Measurements from ENCODE around the gene UNG. TPM values are rescaled to one million over a fixed set of nuclear protein-coding genes. Genes with fewer than 3 reads are reported as not detected.

Gene UNG
- total RNA-seq, 1 experiment from 2014 or later = 30.5 TPM

DNA sequence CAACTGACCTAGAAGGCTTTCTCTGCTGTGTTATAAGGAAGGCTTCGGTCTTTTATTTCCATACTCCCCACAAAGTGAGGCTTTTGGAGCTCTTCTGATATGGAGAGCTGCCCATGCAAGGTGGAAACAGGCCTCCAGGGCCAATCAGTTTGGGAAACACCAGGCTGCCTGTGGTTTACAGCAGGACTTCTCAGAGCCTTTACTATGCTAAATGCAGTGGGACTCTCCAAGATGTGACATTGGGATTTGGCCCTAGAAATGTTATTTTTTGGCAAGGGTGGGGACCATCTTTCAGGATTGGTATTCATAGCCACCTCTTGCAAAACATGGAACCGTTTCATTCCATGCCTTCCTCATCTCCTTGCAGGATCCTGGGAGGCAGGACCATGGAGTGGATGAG, 22.7 kb downstream of the UNG start:
- no peaks in the 10 kb centered on the region for H3K4me1 ChIP-seq (replicated peaks)
- no peaks in the 10 kb centered on the region for H3K9me3 ChIP-seq (replicated peaks)
- H3K27me3 ChIP-seq (replicated peaks) = no peaks in the 10 kb centered on the region
- H3K36me3 ChIP-seq = no peaks in the 10 kb centered on the region
- no peak for DNase-seq (ENCODE audit: low read depth in 1 of 2, low spot score in 2 of 2)
- no peak overlapping the region for H3K4me3 ChIP-seq
- no peak overlapping the region for H3K27ac ChIP-seq

DNA sequence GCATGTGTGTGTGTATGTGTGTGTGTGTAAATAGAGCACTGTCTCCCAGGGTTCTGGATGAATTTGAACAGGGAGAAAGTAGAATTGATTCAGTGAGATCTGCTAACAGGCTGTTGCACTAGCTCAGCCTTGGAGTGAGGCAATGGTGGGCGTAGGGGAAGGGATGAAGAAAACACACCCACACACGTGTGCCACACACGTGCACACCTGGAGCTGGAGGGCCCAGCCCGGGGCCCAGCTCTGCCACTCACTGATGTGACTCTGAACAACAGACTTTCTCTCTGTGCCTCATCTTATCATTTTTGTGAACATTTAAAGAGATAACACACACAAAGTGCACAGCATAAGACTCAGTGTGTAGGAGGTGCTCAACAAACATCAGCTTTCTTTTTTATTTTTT, 23.2 kb downstream of the UNG start:
- no peak for DNase-seq (ENCODE audit: low read depth in 1 of 2, low spot score in 2 of 2)
- Histone ChIP-seq H3K27ac (no peak overlapping the region), H3K27me3 (replicated peaks) (no peaks in the 10 kb centered on the region), H3K4me3 (no peak overlapping the region), H3K4me1 (replicated peaks) (no peaks in the 10 kb centered on the region), H3K9me3 (replicated peaks) (no peaks in the 10 kb centered on the region), H3K36me3 (no peaks in the 10 kb centered on the region)

DNA sequence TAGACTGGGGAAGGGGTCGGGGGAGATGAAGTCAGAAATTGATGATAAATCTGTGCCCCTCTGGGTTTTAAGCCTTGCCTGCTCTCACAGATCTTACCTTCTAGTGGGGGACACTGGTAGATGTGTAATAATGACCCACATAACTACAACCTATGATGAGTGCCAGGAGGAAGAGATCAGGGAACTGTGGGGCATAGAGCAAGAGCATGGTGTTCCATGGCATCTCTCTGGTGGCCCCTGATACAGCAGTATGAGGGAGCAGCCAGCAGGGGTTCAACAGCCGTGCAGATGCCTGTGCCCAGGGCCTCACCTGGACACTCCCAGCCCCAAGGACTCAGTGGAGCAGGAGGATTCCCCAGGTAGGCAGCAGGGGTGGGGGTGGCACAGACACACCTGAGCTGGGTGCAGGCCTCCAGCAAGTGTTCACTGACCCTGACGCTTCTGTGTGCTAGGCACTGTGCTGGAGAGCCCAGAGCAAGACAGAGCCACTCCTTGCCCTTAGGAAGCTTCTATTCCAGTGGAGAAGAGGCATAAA, 24.0 kb downstream of the UNG start:
- Histone ChIP-seq H3K4me3 (no peak overlapping the region), H3K9me3 (replicated peaks) (no peaks in the 10 kb centered on the region), H3K36me3 (no peaks in the 10 kb centered on the region), H3K27ac (no peak overlapping the region), H3K27me3 (replicated peaks) (no peaks in the 10 kb centered on the region), H3K4me1 (replicated peaks) (no peaks in the 10 kb centered on the region)
- DNase-seq (ENCODE audit: low read depth in 1 of 2, low spot score in 2 of 2) = no peak

DNA sequence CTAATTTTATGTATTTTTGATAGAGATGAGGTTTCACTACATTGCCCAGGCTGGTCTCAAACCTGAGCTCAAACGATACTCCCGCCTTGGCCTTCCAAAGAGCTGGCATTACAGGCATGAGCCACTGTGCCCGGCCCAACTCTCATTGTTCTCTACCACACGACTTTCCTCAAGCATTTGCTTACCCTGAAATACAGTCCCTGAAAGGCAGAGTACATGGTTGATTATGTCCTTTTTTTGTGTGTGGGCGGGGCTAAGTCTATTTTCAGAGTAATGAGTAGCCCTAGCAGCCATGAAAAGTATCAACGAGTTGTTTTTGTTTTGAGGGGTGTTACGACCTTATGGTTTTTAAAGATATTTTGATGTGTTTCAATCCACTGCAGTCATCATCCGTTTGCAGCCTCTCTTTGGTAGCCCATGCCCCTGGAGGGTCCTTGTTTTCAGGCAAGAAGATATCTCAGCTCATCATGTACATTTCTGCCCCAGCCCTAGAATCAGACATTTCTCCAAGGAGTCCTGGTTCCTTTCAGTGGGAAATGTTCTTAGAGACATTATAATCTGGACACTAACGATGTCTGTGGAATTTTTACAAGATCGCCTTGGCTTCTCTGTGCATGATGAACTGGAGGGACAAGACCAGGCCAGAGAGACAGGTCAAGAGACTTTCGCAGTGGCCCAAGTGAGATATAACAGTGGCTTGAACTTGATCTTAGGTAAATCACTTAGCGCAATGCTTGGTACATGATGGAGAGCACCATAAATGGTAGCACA, 27.7 kb downstream of the UNG start:
- Histone ChIP-seq H3K4me1 (replicated peaks) (no peaks in the 10 kb centered on the region), H3K9me3 (replicated peaks) (no peaks in the 10 kb centered on the region), H3K27me3 (replicated peaks) (no peaks in the 10 kb centered on the region), H3K4me3 (no peak overlapping the region), H3K27ac (no peak overlapping the region), H3K36me3 (no peaks in the 10 kb centered on the region)
- DNase-seq (ENCODE audit: low read depth in 1 of 2, low spot score in 2 of 2) = no peak

DNA sequence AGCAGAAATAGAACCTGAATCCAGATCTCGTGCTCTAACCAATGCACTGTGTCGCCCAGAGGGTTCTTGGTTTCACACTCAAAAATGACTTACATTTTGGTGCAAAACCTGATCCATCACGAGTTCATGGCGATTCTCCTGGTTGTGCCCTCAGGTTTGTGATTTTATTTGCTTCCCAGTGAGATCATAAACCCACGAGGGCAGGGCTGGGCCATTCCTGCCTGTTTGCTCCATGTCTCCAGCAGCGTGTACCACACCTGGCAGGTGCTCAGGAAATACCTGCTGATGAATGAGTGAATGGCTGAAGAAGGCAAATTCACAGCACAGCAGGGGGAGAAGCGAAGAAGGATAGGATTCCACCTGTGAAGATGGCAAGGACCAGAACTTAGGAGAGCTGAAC, 28.4 kb downstream of the UNG start:
- Histone ChIP-seq H3K27me3 (replicated peaks) (no peaks in the 10 kb centered on the region), H3K36me3 (no peaks in the 10 kb centered on the region), H3K4me1 (replicated peaks) (no peaks in the 10 kb centered on the region), H3K4me3 (no peak overlapping the region), H3K9me3 (replicated peaks) (no peaks in the 10 kb centered on the region), H3K27ac (no peak overlapping the region)
- no peak for DNase-seq (ENCODE audit: low read depth in 1 of 2, low spot score in 2 of 2)

DNA sequence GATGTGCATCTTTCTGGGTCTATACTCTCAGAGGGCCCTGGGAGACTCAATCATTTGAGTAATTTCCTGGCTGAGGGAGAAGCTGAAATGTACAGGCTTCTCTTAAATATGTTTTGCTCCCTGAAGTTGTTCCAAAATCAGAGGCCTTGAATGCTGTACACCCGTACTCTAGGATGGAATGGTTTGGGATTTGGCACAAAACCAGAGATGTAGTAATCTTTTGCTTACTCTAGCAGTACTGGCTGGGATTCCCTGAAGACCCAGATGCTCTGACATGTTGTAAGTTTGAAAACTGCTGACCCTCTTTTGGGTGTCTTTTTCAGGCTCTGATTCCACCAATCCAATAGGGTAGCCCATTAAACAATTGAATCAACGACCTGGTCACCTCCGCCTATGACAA, 29.4 kb downstream of the UNG start:
- no peak for DNase-seq (ENCODE audit: low read depth in 1 of 2, low spot score in 2 of 2)
- no peak overlapping the region for H3K4me3 ChIP-seq
- no peaks in the 10 kb centered on the region for H3K9me3 ChIP-seq (replicated peaks)
- H3K4me1 ChIP-seq (replicated peaks) = no peaks in the 10 kb centered on the region
- H3K27me3 ChIP-seq (replicated peaks) = no peaks in the 10 kb centered on the region
- H3K27ac ChIP-seq = no peak overlapping the region
- H3K36me3 ChIP-seq = no peaks in the 10 kb centered on the region

DNA sequence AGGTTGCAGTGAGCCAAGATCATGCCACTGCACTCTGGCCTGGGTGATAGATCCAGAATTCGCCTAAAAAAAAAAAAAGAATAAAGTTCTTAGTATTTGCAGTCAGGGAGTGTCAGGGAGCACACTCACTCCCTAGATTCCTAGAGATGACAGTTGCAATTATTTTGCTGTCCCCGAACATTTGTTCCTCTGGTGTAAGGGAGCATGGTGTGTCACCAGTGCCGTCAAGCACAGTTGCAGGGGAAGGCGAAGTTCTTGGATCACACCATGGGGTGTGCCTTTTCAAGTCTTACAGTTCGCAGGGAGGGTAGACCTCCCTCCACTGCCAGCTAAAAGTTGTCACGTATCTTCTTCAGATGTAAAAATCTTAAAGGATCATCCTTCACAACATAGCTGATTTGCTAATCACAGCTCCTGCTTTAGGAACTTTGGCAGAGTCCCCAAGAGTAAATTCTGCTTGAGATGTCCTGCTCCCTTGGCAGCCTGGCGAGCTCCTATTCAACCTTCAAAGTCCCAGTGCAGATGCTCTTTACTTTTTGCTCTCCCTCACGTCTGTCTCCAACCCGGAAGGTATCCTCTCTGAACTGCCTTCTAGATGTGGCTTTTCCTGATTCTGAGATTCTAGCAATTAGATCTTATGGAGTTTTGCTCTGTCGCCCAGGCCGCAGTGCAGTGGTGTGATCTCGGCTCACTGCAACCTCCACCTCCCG, 30.3 kb downstream of the UNG start:
- H3K27ac ChIP-seq = no peak overlapping the region
- no peak for DNase-seq (ENCODE audit: low read depth in 1 of 2, low spot score in 2 of 2)
- H3K27me3 ChIP-seq (replicated peaks) = no peaks in the 10 kb centered on the region
- H3K4me3 ChIP-seq = no peak overlapping the region
- no peaks in the 10 kb centered on the region for H3K9me3 ChIP-seq (replicated peaks)
- no peaks in the 10 kb centered on the region for H3K4me1 ChIP-seq (replicated peaks)
- H3K36me3 ChIP-seq = no peaks in the 10 kb centered on the region

DNA sequence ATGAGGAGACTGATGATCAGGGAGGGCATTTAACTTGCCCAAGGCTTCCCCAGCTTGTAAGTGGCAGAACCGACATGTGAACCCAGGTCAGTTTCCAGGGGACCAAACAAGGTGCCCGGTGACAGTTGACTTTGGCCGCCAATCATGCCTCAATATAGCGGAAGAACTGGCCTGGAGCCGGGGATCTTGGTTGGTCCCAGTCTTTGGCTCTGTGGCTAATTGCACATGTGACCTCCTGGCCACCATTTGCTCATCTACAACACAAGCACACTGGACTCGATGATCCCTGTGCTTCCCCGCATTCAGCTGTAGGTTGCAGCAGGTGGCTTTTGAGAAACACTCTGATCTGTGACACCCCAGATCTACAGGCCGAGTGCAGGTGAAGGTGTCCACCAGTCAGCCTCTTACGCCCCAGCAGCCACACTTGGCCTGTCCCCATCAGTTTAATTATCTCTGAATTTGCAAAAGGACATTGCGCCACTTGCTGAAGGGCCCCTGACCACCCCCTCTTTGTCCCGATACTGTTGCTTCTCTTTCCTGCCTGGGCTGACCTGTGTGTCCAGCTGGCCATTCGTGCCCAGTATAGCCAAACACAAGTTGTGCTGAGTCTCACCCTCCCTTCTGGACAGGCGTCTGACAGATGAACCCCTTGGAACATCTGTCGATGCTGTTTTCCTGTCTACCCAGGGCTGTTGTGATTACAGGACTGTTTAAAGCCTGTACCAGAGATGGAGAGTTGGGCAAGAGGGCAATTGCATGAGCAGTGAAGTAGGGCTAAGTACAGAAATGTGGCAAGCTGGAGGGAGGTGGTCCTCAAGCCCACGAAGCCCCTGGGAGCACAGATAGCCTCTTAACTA, 33.1 kb downstream of the UNG start:
- H3K27ac ChIP-seq = no peak overlapping the region
- no peak for DNase-seq (ENCODE audit: low read depth in 1 of 2, low spot score in 2 of 2)

DNA sequence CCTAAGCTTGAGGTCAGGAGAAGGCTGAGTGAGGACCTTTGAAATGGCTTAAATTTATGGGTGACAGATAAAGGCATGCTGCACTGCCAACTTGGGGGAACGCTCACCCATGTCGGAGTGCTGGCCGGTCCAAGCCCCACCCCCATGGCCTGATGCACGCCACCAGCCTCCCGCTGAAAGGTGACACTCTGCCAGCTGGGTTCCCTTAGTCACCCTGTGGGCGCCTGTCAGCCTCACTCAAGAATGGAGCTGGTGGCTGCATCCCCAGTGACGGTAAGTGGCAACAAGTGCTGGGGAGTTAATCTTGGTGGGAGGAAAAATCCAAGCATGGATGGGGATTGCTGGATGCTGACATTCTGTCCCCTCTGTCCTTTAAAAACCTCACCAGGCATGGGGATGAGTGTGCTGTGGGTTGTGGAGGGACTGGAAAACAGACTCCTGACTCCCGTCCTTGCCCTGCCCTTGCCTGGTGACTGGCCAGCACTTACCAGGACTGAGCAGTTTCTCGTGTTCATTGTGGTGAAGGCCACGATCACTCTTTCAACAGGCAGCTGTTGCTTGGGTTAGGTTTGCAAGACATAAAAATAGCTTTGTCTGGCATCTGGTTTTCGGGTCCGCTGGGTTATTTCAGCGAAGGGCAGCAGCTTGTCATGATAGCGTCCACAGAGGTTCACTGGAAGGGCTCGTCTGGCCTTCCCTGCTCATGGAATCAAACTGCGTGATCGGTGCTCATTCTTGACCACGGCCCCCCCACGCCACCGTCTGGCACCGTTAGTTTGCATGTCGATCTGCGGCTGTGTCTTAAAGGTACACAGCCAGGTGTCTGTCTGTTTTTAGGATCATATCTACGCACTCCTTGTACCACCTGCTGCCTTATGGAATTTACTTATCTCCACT, 34.0 kb downstream of the UNG start:
- no peaks in the 10 kb centered on the region for H3K4me1 ChIP-seq (replicated peaks)
- H3K4me3 ChIP-seq = no peak overlapping the region
- no peak for DNase-seq (ENCODE audit: low read depth in 1 of 2, low spot score in 2 of 2)
- no peaks in the 10 kb centered on the region for H3K36me3 ChIP-seq
- no peaks in the 10 kb centered on the region for H3K27me3 ChIP-seq (replicated peaks)
- no peak overlapping the region for H3K27ac ChIP-seq
- no peaks in the 10 kb centered on the region for H3K9me3 ChIP-seq (replicated peaks)

More for the DNA sequence above, 33.1 kb downstream of the UNG start:
- Histone ChIP-seq H3K4me1 (replicated peaks) (no peaks in the 10 kb centered on the region), H3K27me3 (replicated peaks) (no peaks in the 10 kb centered on the region), H3K9me3 (replicated peaks) (no peaks in the 10 kb centered on the region), H3K36me3 (no peaks in the 10 kb centered on the region), H3K4me3 (no peak overlapping the region)

DNA sequence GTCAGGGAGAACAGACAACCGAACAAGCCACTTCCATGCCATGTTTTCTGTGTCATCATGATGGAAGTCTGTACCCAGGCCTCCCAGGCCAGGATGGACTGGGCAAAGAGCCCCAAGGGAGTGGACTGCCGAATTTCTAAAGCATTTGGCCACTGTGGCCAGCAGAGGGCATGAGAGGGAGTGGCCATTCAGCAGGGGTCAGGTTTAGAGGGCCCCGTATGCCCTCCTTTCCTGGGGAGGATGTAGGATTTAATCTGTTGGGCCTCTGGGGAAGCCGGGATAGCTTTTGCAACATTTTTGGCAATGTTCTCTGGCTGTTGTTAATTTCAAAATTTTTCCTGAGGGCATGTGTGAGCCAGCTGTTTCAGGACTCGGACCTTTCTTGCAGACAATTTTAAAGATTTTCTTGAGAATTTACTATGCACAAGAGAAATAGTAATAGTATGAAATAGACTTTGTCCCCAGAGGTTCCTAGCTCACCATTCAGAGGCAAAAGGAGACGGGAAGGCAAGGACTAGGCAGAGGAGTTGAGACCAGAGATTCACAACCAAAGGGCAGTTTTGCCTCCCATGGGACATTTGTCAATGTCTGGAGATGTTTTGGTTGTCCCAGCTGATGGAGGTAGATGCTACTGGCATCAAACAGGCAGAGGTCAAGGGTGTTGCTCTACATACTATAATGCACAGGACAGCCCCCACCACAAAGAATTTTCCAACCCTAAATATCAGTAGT, 37.0 kb downstream of the UNG start:
- Histone ChIP-seq H3K27ac (no peak overlapping the region), H3K4me3 (no peak overlapping the region), H3K36me3 (no peaks in the 10 kb centered on the region), H3K4me1 (replicated peaks) (no peaks in the 10 kb centered on the region), H3K9me3 (replicated peaks) (no peaks in the 10 kb centered on the region), H3K27me3 (replicated peaks) (no peaks in the 10 kb centered on the region)
- no peak for DNase-seq (ENCODE audit: low read depth in 1 of 2, low spot score in 2 of 2)

DNA sequence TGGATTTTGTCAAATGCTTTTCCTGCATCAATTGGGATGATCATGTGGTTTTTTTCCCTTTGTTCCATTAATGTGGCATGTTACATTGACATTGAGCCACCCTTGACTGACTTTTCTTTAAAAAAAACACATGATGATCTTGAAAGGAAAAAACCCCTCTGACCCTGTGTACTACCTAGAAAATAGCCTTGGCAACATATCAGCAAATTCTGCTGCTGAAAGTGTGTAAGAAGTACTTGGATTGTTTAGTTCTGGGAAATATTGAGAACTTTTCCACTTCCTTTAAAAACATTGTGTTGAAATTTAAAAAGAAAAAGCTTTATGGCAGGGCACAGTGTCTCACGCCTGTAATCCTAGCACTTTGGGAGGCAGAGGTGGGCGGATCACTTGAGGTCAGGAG, 39.7 kb downstream of the UNG start:
- no peak overlapping the region for H3K27ac ChIP-seq
- DNase-seq (ENCODE audit: low read depth in 1 of 2, low spot score in 2 of 2) = no peak
- H3K27me3 ChIP-seq (replicated peaks) = no peaks in the 10 kb centered on the region
- H3K4me1 ChIP-seq (replicated peaks) = no peaks in the 10 kb centered on the region
- no peaks in the 10 kb centered on the region for H3K9me3 ChIP-seq (replicated peaks)
- H3K4me3 ChIP-seq = no peak overlapping the region
- no peaks in the 10 kb centered on the region for H3K36me3 ChIP-seq

DNA sequence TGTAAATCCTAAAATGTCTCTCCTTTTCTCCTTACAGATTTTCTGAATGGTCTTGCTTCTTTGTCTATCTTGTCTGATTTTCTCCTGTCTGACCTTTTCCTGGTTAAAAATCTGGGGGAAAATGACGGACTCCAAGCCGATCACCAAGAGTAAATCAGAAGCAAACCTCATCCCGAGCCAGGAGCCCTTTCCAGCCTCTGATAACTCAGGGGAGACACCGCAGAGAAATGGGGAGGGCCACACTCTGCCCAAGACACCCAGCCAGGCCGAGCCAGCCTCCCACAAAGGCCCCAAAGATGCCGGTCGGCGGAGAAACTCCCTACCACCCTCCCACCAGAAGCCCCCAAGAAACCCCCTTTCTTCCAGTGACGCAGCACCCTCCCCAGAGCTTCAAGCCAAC, 42.0 kb downstream of the UNG start:
- H3K36me3 ChIP-seq = no peaks in the 10 kb centered on the region
- H3K27me3 ChIP-seq (replicated peaks) = no peaks in the 10 kb centered on the region
- no peak for DNase-seq (ENCODE audit: low read depth in 1 of 2, low spot score in 2 of 2)
- H3K9me3 ChIP-seq (replicated peaks) = no peaks in the 10 kb centered on the region
- H3K27ac ChIP-seq = no peak overlapping the region
- H3K4me3 ChIP-seq = no peak overlapping the region
- H3K4me1 ChIP-seq (replicated peaks) = no peaks in the 10 kb centered on the region

Measured in SJSA1 (cell line).